Measurements from ENCODE around the gene SLC16A14.

DNA sequence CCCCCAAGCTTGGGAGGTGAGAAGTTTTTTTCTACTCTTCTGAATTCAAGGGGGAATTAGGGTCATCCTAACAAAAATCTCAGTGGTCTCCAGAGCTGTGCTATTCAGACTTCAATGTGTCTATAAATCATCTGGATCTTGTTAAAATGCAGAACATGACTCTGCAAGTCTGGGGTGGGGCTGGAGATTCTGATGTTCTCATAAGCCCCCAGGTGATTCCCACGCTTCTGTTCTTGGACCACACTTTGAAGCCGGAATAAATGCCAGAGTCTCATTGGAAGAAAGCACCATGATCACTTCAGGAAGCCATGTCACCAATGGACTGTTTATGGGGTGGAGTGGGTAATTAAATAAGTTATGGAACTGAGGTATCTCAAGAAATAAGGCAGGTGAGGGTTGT is 22.2 kb upstream of the SLC16A14 start:
- no peak for TF ChIP-seq POLR2AphosphoS5 (IDR thresholded peaks at IDR 0.05; ENCODE audit: low read depth, low read length)
- TF ChIP-seq CTCF (IDR thresholded peaks at IDR 0.05): no peak
- TF ChIP-seq, protein P1, sequence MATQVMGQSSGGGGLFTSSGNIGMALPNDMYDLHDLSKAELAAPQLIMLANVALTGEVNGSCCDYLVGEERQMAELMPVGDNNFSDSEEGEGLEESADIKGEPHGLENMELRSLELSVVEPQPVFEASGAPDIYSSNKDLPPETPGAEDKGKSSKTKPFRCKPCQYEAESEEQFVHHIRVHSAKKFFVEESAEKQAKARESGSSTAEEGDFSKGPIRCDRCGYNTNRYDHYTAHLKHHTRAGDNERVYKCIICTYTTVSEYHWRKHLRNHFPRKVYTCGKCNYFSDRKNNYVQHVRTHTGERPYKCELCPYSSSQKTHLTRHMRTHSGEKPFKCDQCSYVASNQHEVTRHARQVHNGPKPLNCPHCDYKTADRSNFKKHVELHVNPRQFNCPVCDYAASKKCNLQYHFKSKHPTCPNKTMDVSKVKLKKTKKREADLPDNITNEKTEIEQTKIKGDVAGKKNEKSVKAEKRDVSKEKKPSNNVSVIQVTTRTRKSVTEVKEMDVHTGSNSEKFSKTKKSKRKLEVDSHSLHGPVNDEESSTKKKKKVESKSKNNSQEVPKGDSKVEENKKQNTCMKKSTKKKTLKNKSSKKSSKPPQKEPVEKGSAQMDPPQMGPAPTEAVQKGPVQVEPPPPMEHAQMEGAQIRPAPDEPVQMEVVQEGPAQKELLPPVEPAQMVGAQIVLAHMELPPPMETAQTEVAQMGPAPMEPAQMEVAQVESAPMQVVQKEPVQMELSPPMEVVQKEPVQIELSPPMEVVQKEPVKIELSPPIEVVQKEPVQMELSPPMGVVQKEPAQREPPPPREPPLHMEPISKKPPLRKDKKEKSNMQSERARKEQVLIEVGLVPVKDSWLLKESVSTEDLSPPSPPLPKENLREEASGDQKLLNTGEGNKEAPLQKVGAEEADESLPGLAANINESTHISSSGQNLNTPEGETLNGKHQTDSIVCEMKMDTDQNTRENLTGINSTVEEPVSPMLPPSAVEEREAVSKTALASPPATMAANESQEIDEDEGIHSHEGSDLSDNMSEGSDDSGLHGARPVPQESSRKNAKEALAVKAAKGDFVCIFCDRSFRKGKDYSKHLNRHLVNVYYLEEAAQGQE (IDR thresholded peaks at IDR 0.05; ENCODE audit: insufficient read depth in 1 of 2, low read depth in 2 of 2, low read length in 1 of 2): no peak
- no peak for TF ChIP-seq TCF7L2 (IDR thresholded peaks at IDR 0.05; ENCODE audit: low read depth, low read length)
